ENCODE measurements around the gene CCS.

GRCh38 chr11:66604155-66604554 is 11.2 kb downstream of the CCS start:
- TF ChIP-seq POLR2AphosphoS5 (IDR thresholded peaks at IDR 0.05; ENCODE audit: borderline replicate concordance, low read depth, low read length) (no peak), EZH2 (IDR thresholded peaks at IDR 0.05) (no peak)

Measured in SK-N-MC (cell line).